Measurements from ENCODE around the gene PABPC4L.
"Not testable (repeated sequence)": the region's sequence is repeated elsewhere in the genome, so short reads cannot be mapped to it uniquely, and the experiment has no call there.

The PABPC4L gene

DNA sequence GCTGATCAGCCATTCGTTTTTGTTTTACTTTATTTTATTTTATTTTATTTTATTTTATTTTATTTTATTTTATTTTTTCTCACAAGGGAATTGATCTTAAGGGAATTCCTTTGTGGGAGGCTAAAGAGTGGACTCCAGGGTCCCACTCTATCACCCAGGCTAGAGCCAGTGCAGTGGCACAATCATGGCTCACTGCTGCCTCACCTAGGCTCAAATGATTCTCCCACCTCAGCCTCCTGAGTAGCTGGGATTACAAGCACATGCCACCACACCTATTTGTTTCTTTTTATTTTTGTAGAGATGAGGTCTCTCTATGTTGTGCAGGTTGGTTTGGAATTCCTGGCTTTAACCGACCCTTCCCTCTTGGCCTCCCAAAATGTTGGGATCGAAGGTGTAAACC is 17.5 kb upstream of the PABPC4L start:
- Histone ChIP-seq H3F3A (ENCODE audit: insufficient read depth, low read length) (no peaks in the 10 kb centered on the region), H3K9me3 (replicated peaks; ENCODE audit: insufficient read depth, low read length) (no peaks in the 10 kb centered on the region), H3K4me2 (ENCODE audit: low read depth, low read length) (no peak overlapping the region), H3K36me3 (replicated peaks; ENCODE audit: insufficient read depth, low read length) (no peaks in the 10 kb centered on the region), H3K4me1 (ENCODE audit: low read length) (no peaks in the 10 kb centered on the region), H3K9me2 (replicated peaks; ENCODE audit: insufficient read depth, low read length) (no peaks in the 10 kb centered on the region), H3K27ac (ENCODE audit: low read length) (no peak overlapping the region), H3K79me2 (ENCODE audit: low read length) (no peaks in the 10 kb centered on the region), H3K27me3 (replicated peaks; ENCODE audit: insufficient read depth, low read length) (no peaks in the 10 kb centered on the region), H3K9ac (ENCODE audit: low read length) (no peak overlapping the region), H2AFZ (ENCODE audit: low read length) (no peak overlapping the region), H4K20me1 (ENCODE audit: insufficient read depth, low read length) (no peaks in the 10 kb centered on the region), H3K4me3 (ENCODE audit: low read length) (no peak overlapping the region)
- no peak for DNase-seq
- no peak for TF ChIP-seq EZH2phosphoT487 (IDR thresholded peaks at IDR 0.05; ENCODE audit: low read length)
- TF ChIP-seq, protein P1, sequence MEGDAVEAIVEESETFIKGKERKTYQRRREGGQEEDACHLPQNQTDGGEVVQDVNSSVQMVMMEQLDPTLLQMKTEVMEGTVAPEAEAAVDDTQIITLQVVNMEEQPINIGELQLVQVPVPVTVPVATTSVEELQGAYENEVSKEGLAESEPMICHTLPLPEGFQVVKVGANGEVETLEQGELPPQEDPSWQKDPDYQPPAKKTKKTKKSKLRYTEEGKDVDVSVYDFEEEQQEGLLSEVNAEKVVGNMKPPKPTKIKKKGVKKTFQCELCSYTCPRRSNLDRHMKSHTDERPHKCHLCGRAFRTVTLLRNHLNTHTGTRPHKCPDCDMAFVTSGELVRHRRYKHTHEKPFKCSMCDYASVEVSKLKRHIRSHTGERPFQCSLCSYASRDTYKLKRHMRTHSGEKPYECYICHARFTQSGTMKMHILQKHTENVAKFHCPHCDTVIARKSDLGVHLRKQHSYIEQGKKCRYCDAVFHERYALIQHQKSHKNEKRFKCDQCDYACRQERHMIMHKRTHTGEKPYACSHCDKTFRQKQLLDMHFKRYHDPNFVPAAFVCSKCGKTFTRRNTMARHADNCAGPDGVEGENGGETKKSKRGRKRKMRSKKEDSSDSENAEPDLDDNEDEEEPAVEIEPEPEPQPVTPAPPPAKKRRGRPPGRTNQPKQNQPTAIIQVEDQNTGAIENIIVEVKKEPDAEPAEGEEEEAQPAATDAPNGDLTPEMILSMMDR (IDR thresholded peaks at IDR 0.05; ENCODE audit: low read length): no peak
- no peak for TF ChIP-seq EZH2 (optimal IDR thresholded peaks at IDR 0.05; ENCODE audit: low read depth, low read length)

DNA sequence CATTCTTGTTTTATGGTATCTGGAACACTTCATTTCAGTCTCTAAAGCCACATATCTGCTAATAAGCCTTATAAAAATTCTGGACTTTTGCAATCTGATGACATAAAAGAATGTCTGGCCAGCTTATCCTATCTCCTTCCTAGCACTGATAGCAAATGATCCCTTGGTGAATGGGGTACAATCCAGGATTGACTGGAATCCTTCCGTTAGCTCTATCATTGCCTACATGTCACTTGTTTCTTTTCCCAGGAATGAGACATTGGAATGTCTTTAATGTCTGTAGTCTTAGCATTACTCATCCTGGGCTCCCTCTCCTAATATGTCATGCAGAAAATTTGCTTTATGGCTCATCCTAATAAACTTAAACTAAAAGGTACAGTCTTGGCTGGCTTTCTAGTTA is 14.8 kb upstream of the PABPC4L start:
- no peaks in the 10 kb centered on the region for H4K20me1 ChIP-seq (ENCODE audit: insufficient read depth, low read length)
- TF ChIP-seq, protein P1 (IDR thresholded peaks at IDR 0.05; ENCODE audit: low read length): no peak
- no peak for TF ChIP-seq EZH2phosphoT487 (IDR thresholded peaks at IDR 0.05; ENCODE audit: low read length)
- no peak for TF ChIP-seq EZH2 (optimal IDR thresholded peaks at IDR 0.05; ENCODE audit: low read depth, low read length)
- no peak overlapping the region for H3K27ac ChIP-seq (ENCODE audit: low read length)

DNA sequence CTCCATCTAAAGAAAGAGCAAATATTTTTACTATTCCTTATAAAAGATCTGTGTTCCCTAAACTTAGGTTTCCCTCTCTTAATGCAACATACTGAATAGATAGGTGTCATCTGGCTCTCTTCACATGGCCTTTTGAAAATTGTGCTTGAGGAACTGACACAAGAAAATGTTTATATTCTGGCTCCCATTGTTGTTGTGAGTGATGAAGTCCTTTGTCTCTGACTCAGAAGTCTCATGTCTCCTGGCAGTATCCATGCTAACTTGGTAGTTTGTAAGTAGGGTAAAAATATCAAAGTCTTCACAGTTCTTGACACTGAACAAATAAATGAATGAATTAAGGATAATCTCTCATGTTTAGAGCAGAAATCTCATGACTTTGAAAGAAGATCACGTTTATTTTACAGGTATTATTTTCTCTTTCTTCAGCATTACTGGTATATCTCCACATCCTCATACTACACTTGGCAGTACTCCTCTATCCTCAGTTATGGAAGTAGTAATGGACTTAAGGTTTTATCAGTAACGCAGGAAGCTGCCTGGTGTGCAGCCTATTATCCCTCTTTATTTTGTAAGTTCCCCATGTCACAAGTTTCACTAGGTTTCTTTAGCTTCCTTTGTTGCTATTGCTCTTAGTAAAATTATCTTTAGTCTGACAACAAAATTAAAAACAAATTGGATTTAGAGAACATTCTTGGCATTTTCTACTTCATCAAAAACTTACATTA is 14.2 kb upstream of the PABPC4L start:
- no peak for TF ChIP-seq EZH2phosphoT487 (IDR thresholded peaks at IDR 0.05; ENCODE audit: low read length)
- TF ChIP-seq EZH2 (optimal IDR thresholded peaks at IDR 0.05; ENCODE audit: low read depth, low read length): no peak
- TF ChIP-seq, protein P1 (IDR thresholded peaks at IDR 0.05; ENCODE audit: low read length): no peak
- Histone ChIP-seq H3K36me3 (replicated peaks; ENCODE audit: insufficient read depth, low read length) (no peaks in the 10 kb centered on the region), H3K4me3 (ENCODE audit: low read length) (no peak overlapping the region), H3K9ac (ENCODE audit: low read length) (no peak overlapping the region), H3F3A (ENCODE audit: insufficient read depth, low read length) (no peaks in the 10 kb centered on the region), H3K27me3 (replicated peaks; ENCODE audit: insufficient read depth, low read length) (no peaks in the 10 kb centered on the region), H3K4me2 (ENCODE audit: low read depth, low read length) (no peak overlapping the region), H2AFZ (ENCODE audit: low read length) (no peak overlapping the region), H4K20me1 (ENCODE audit: insufficient read depth, low read length) (no peaks in the 10 kb centered on the region), H3K4me1 (ENCODE audit: low read length) (no peaks in the 10 kb centered on the region), H3K9me3 (replicated peaks; ENCODE audit: insufficient read depth, low read length) (no peaks in the 10 kb centered on the region), H3K27ac (ENCODE audit: low read length) (no peak overlapping the region), H3K79me2 (ENCODE audit: low read length) (no peaks in the 10 kb centered on the region), H3K9me2 (replicated peaks; ENCODE audit: insufficient read depth, low read length) (no peaks in the 10 kb centered on the region)
- DNase-seq: no peak

More for the DNA sequence above, 14.8 kb upstream of the PABPC4L start:
- H3K4me2 ChIP-seq (ENCODE audit: low read depth, low read length): no peak overlapping the region
- H3K4me3 ChIP-seq (ENCODE audit: low read length): no peak overlapping the region
- no peaks in the 10 kb centered on the region for H3F3A ChIP-seq (ENCODE audit: insufficient read depth, low read length)
- H3K9me3 ChIP-seq (replicated peaks; ENCODE audit: insufficient read depth, low read length): no peaks in the 10 kb centered on the region
- no peak for DNase-seq
- H3K9me2 ChIP-seq (replicated peaks; ENCODE audit: insufficient read depth, low read length): no peaks in the 10 kb centered on the region
- no peak overlapping the region for H3K9ac ChIP-seq (ENCODE audit: low read length)
- no peaks in the 10 kb centered on the region for H3K4me1 ChIP-seq (ENCODE audit: low read length)
- H2AFZ ChIP-seq (ENCODE audit: low read length): no peak overlapping the region
- no peaks in the 10 kb centered on the region for H3K79me2 ChIP-seq (ENCODE audit: low read length)
- H3K36me3 ChIP-seq (replicated peaks; ENCODE audit: insufficient read depth, low read length): no peaks in the 10 kb centered on the region
- H3K27me3 ChIP-seq (replicated peaks; ENCODE audit: insufficient read depth, low read length): no peaks in the 10 kb centered on the region

DNA sequence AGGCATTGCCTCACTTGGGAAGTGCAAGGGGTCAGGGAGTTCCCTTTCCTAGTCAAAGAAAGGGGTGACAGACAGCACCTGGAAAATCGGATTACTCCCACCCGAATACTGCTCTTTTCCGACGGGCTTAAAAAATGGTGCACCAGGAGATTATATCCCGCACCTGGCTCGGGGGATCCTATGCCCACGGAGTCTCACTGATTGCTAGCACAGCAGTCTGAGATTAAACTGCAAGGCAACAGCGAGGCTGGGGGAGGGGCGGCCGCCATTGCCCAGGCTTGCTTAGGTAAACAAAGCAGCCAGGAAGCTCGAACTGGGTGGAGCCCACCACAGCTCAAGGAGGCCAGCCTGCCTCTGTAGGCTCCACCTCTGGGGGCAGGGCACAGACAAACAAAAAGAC is 6.4 kb upstream of the PABPC4L start:
- DNase-seq; H3K4me3 ChIP-seq (ENCODE audit: low read length); H3K79me2 ChIP-seq (ENCODE audit: low read length); H3K36me3 ChIP-seq (replicated peaks; ENCODE audit: insufficient read depth, low read length); H3K4me2 ChIP-seq (ENCODE audit: low read depth, low read length); H3K27ac ChIP-seq (ENCODE audit: low read length); H2AFZ ChIP-seq (ENCODE audit: low read length); H3K9me2 ChIP-seq (replicated peaks; ENCODE audit: insufficient read depth, low read length); H3K27me3 ChIP-seq (replicated peaks; ENCODE audit: insufficient read depth, low read length); H4K20me1 ChIP-seq (ENCODE audit: insufficient read depth, low read length); H3F3A ChIP-seq (ENCODE audit: insufficient read depth, low read length); H3K9me3 ChIP-seq (replicated peaks; ENCODE audit: insufficient read depth, low read length); H3K4me1 ChIP-seq (ENCODE audit: low read length); H3K9ac ChIP-seq (ENCODE audit: low read length): not testable (repeated sequence)
